ENCODE results near the gene SERPINB4.

GRCh38 chr18:63603772-63604171 lies 40.3 kb downstream of the SERPINB4 start:
- TF ChIP-seq CTCF (IDR thresholded peaks at IDR 0.05) = no peak
- no peak for TF ChIP-seq POLR2A (IDR thresholded peaks at IDR 0.05)
- TF ChIP-seq POLR2AphosphoS5 (IDR thresholded peaks at IDR 0.05) = no peak
- TF ChIP-seq EP300 (IDR thresholded peaks at IDR 0.05) = no peak
